Spleen (tissue), 7 donors: ENCODE measurements around the gene GLA.

Source experiments
- POLR2A ChIP-seq, 3 donors: fragments of 450-650 bp; IDR thresholded peaks; one replicate each; pipeline ENCODE4 v1.5.1; 2017; ENCODE audit warnings: antibody characterized with exemption in 3 of 3, mild to moderate bottlenecking in 1 of 3
- POLR2AphosphoS5 ChIP-seq, 3 donors: sonication (generic); formaldehyde crosslinking; IDR thresholded peaks; one replicate each; pipeline ENCODE4 v1.5.1; 2017; ENCODE audit warnings: antibody characterized with exemption in 3 of 3
- TF ChIP-seq, protein P1 (sequence below), 11 experiments: fragments of 200-600 bp in 7 of 11; fragments of 450-650 bp in 4 of 11; sonication (generic) in 4 of 11; IDR thresholded peaks in 8 of 11; conservative IDR thresholded peaks in 3 of 11; 1 replicate in 7 of 11; 2 replicates in 4 of 11; pipeline versions ENCODE4 v1.4.0 to v1.8.0; 2016 to 2021; ENCODE audit warnings: antibody characterized with exemption in 11 of 11, inconsistent platforms in 4 of 11, mild to moderate bottlenecking in 1 of 11
- donor health status: DM: no; HTN: no; CAD: no; lungs with moderate emphysema.
- donor health status: DM: no; HTN: no; CAD: no.
- donor health status: DM: no; HTN: no; CAD: no.

DNA sequence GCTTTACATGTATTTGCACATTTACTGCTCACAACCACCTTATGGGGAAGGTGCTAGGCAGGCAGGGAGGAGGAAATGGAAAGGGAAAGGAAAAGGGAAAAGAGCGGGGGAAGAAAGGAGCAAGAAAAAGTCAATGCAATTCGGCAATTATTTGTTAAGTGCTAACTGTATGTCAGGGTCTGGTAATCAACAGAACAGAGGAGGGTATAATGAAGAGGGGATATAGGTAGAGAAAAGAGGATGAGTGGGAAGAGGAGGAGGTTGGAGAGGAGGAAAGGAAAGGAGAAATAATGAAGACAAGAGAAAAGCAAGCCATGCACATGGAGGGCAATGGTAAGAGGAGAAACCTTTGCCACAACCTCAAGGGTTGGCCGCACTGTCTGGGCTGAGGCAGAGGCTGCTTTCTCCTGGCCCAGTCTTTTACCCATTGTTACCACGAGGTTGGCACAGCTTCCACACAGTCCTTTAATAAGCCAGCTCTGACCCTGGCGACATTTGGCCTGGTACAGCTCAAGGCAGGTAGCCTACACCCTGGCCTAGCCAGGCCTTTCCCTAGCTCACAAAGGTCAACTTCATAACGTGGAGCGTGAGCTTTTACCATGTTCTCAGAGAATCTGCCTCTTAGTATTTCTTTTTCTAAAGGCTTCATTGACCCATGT is 22.6 kb downstream of the GLA start:
- TF ChIP-seq, protein P1, sequence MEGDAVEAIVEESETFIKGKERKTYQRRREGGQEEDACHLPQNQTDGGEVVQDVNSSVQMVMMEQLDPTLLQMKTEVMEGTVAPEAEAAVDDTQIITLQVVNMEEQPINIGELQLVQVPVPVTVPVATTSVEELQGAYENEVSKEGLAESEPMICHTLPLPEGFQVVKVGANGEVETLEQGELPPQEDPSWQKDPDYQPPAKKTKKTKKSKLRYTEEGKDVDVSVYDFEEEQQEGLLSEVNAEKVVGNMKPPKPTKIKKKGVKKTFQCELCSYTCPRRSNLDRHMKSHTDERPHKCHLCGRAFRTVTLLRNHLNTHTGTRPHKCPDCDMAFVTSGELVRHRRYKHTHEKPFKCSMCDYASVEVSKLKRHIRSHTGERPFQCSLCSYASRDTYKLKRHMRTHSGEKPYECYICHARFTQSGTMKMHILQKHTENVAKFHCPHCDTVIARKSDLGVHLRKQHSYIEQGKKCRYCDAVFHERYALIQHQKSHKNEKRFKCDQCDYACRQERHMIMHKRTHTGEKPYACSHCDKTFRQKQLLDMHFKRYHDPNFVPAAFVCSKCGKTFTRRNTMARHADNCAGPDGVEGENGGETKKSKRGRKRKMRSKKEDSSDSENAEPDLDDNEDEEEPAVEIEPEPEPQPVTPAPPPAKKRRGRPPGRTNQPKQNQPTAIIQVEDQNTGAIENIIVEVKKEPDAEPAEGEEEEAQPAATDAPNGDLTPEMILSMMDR (IDR thresholded peaks at IDR 0.05 in 8 of 11, conservative IDR thresholded peaks at IDR 0.05 in 3 of 11): no peak
- TF ChIP-seq POLR2A (IDR thresholded peaks at IDR 0.05) (no peak), POLR2AphosphoS5 (IDR thresholded peaks at IDR 0.05) (no peak)
